WTC11 (cell line): ENCODE results near the gene RAI14. TPM values are rescaled to one million over a fixed set of nuclear protein-coding genes. Genes with fewer than 3 reads are reported as not detected.

Experiments used
- ATAC-seq: fragments of 200-7000 bp; cut with Tn5 transposase; 2 replicates; pipeline ENCODE4 v1.10.0; 2021; ENCODE audit warnings: mild to moderate bottlenecking, moderate library complexity
- CTCF ChIA-PET: fragments of 300-600 bp; sonication (Branson Sonifier 250); formaldehyde crosslinking; loops from one replicate; lab custom pipeline; 2021; ENCODE audit warnings: antibody characterized with exemption; lab: Charles Lee
- POLR2A ChIA-PET: fragments of 350-600 bp; sonication (Branson Sonifier 250); formaldehyde crosslinking; loops from one replicate; lab custom pipeline; 2021; ENCODE audit warnings: antibody characterized with exemption; lab: Charles Lee
- DNase-seq: peaks from one replicate; pipeline ENCODE4 v3.0.0; 2021; ENCODE audit warnings: low spot score
- H3K27ac Mint-ChIP-seq: 2 replicates; pipeline ENCODE4 v1.8.0; 2021; ENCODE audit warnings: mixed read lengths
- H3K27me3 Mint-ChIP-seq: 2 replicates; pipeline ENCODE4 v1.8.0; 2021; ENCODE audit warnings: low read depth, mild to moderate bottlenecking, moderate library complexity, mixed read lengths
- H3K36me3 Mint-ChIP-seq: 2 replicates; pipeline ENCODE4 v1.8.0; 2021; ENCODE audit warnings: mixed read lengths
- H3K4me1 Mint-ChIP-seq: 2 replicates; pipeline ENCODE4 v1.8.0; 2022; ENCODE audit warnings: mixed read lengths
- H3K4me3 Mint-ChIP-seq: 2 replicates; pipeline ENCODE4 v1.8.0; 2021; ENCODE audit warnings: mild to moderate bottlenecking, moderate library complexity, mixed read lengths
- H3K9me3 Mint-ChIP-seq: 2 replicates; pipeline ENCODE4 v1.8.0; 2021; ENCODE audit warnings: mixed read lengths
- ATF2 ChIP-seq: sonication (generic); formaldehyde crosslinking; IDR thresholded peaks from 2 replicates; pipeline ENCODE4 v1.8.1; 2022; ENCODE audit warnings: low read depth, missing genetic modification reagents, borderline replicate concordance
- EMX1 ChIP-seq: fragments of 250-450 bp; sonication (Bioruptor Pico); IDR thresholded peaks from 2 replicates; pipeline ENCODE4 v1.8.0; 2021; ENCODE audit warnings: mild to moderate bottlenecking
- ESRRA ChIP-seq: sonication (generic); formaldehyde crosslinking; IDR thresholded peaks from 2 replicates; pipeline ENCODE4 v1.8.1; 2022; ENCODE audit warnings: mild to moderate bottlenecking, missing genetic modification reagents, borderline replicate concordance
- ETV6 ChIP-seq: sonication (generic); formaldehyde crosslinking; IDR thresholded peaks from 2 replicates; pipeline ENCODE4 v1.8.1; 2022; ENCODE audit warnings: mild to moderate bottlenecking, missing genetic modification reagents
- FOXK1 ChIP-seq: sonication (generic); formaldehyde crosslinking; IDR thresholded peaks from 2 replicates; pipeline ENCODE4 v1.8.0; 2022; ENCODE audit warnings: mild to moderate bottlenecking, moderate library complexity, missing genetic modification reagents
- GABPB1 ChIP-seq: sonication (generic); formaldehyde crosslinking; IDR thresholded peaks from 2 replicates; pipeline ENCODE4 v1.8.1; 2023; ENCODE audit warnings: mild to moderate bottlenecking, missing genetic modification reagents
- MLX ChIP-seq: sonication (generic); formaldehyde crosslinking; IDR thresholded peaks from 2 replicates; pipeline ENCODE4 v1.8.1; 2023; ENCODE audit warnings: mild to moderate bottlenecking, missing genetic modification reagents, moderate library complexity
- NR2C2 ChIP-seq: sonication (generic); formaldehyde crosslinking; IDR thresholded peaks from 2 replicates; pipeline ENCODE4 v1.8.0; 2022; ENCODE audit warnings: mild to moderate bottlenecking, missing genetic modification reagents
- NR3C1 ChIP-seq: sonication (generic); formaldehyde crosslinking; conservative IDR thresholded peaks from 2 replicates; pipeline ENCODE4 v1.8.1; 2023; ENCODE audit warnings: low read depth, mild to moderate bottlenecking, missing genetic modification reagents
- PREB ChIP-seq: sonication (generic); formaldehyde crosslinking; IDR thresholded peaks from 2 replicates; pipeline ENCODE4 v1.8.1; 2022; ENCODE audit warnings: mild to moderate bottlenecking, missing genetic modification reagents, moderate library complexity, borderline replicate concordance
- RELA ChIP-seq: sonication (generic); formaldehyde crosslinking; IDR thresholded peaks from 2 replicates; pipeline ENCODE4 v1.8.1; 2022; ENCODE audit warnings: missing genetic modification reagents, mild to moderate bottlenecking, borderline replicate concordance
- RORB ChIP-seq: fragments of 250-450 bp; sonication (Bioruptor Pico); IDR thresholded peaks from 2 replicates; pipeline ENCODE4 v1.9.0; 2021; ENCODE audit warnings: mild to moderate bottlenecking
- SP1 ChIP-seq: sonication (generic); formaldehyde crosslinking; conservative IDR thresholded peaks from 2 replicates; pipeline ENCODE4 v1.8.1; 2022; ENCODE audit warnings: missing genetic modification reagents
- TP53 ChIP-seq: sonication (generic); formaldehyde crosslinking; IDR thresholded peaks from 2 replicates; pipeline ENCODE4 v1.8.1; 2023; ENCODE audit warnings: mild to moderate bottlenecking, missing genetic modification reagents
- ZNF263 ChIP-seq: sonication (generic); formaldehyde crosslinking; IDR thresholded peaks from 2 replicates; pipeline ENCODE4 v1.8.1; 2022; ENCODE audit warnings: low read depth, mild to moderate bottlenecking, moderate library complexity, missing genetic modification reagents
- total RNA-seq: library from RNA; stranded (reverse); gene quantifications from 3 replicates; pipeline ENCODE4 v1.2.3, GENCODE V29; 2021
- TF ChIP-seq, protein P1 (sequence below): sonication (generic); formaldehyde crosslinking; IDR thresholded peaks from 2 replicates; pipeline ENCODE4 v1.8.1; 2023; ENCODE audit warnings: mild to moderate bottlenecking, missing genetic modification reagents, borderline replicate concordance
- TF ChIP-seq, protein P2 (sequence below): sonication (generic); formaldehyde crosslinking; conservative IDR thresholded peaks from 2 replicates; pipeline ENCODE4 v1.8.1; 2023; ENCODE audit warnings: mild to moderate bottlenecking, low read depth, missing genetic modification reagents, moderate library complexity
- TF ChIP-seq, protein P3 (sequence below): sonication (generic); formaldehyde crosslinking; IDR thresholded peaks from 2 replicates; pipeline ENCODE4 v1.8.1; 2023; ENCODE audit warnings: mild to moderate bottlenecking, missing genetic modification reagents

RAI14 gene
- total RNA-seq, 1 experiment from 2014 or later, result 185 TPM

DNA sequence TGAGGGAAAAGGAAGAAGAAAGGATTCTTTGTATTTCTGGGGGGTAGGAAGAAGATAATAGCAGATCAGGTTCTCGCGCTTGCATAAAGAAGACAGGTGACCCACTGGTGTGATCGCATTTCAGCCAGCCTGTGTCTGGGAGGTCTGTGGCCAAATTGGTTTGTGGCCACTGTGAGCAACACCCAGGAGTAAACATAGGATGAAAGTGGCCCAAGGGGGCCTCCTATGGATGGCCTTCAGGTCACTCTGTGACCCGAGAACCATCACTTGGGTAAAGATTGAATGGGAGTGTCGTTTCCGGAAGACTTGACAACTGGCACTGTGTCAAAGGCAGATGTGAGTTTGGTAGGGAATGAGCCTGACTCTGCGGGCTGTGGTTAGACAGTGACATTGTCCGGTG is 34.2 kb downstream of the RAI14 start:
- CTCF ChIA-PET, result no interaction called here
- H3K36me3 Mint-ChIP-seq, result peaks cover 49% of the 10 kb centered on the region

DNA sequence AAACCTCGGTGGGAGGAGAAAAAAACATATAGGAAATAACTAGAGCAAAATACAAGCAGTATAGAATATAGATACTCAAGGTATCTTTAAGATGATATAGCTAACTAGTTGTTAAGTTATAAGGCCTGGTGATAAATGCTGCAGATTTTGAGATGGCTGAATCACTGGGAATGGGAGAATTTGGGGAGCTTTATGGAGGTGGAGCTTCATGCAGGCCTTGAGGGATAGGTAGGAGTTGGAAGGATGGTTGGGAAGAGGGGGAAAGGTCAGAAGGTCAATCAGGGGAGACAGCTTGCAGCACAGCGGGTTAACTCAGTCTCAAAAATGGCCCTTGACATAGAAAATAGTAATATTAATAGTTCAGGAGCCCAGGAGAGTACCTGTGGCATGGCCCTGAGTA is 34.8 kb downstream of the RAI14 start:
- DNase-seq (no peak), ATAC-seq (no peak)
- no peak overlapping the region for H3K4me3 Mint-ChIP-seq
- no peaks in the 10 kb centered on the region for H3K27me3 Mint-ChIP-seq
- H3K9me3 Mint-ChIP-seq, result no peaks in the 10 kb centered on the region
- CTCF ChIA-PET, result no interaction called here
- peak overlapping the region; percentile 64 for H3K27ac Mint-ChIP-seq
- POLR2A ChIA-PET, result no interaction called here
- peaks cover 49% of the 10 kb centered on the region for H3K36me3 Mint-ChIP-seq
- H3K4me1 Mint-ChIP-seq, result peaks cover 69% of the 10 kb centered on the region
- TF ChIP-seq, protein P1, sequence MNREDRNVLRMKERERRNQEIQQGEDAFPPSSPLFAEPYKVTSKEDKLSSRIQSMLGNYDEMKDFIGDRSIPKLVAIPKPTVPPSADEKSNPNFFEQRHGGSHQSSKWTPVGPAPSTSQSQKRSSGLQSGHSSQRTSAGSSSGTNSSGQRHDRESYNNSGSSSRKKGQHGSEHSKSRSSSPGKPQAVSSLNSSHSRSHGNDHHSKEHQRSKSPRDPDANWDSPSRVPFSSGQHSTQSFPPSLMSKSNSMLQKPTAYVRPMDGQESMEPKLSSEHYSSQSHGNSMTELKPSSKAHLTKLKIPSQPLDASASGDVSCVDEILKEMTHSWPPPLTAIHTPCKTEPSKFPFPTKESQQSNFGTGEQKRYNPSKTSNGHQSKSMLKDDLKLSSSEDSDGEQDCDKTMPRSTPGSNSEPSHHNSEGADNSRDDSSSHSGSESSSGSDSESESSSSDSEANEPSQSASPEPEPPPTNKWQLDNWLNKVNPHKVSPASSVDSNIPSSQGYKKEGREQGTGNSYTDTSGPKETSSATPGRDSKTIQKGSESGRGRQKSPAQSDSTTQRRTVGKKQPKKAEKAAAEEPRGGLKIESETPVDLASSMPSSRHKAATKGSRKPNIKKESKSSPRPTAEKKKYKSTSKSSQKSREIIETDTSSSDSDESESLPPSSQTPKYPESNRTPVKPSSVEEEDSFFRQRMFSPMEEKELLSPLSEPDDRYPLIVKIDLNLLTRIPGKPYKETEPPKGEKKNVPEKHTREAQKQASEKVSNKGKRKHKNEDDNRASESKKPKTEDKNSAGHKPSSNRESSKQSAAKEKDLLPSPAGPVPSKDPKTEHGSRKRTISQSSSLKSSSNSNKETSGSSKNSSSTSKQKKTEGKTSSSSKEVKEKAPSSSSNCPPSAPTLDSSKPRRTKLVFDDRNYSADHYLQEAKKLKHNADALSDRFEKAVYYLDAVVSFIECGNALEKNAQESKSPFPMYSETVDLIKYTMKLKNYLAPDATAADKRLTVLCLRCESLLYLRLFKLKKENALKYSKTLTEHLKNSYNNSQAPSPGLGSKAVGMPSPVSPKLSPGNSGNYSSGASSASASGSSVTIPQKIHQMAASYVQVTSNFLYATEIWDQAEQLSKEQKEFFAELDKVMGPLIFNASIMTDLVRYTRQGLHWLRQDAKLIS (CRISPR knock-in tag), result no peak
- no peak for TF ChIP-seq ZNF263 (CRISPR knock-in tag)
- no peak for TF ChIP-seq NR2C2 (CRISPR knock-in tag)
- TF ChIP-seq GABPB1 (CRISPR knock-in tag), result no peak
- TF ChIP-seq TP53 (CRISPR knock-in tag), result no peak
- TF ChIP-seq, protein P2, sequence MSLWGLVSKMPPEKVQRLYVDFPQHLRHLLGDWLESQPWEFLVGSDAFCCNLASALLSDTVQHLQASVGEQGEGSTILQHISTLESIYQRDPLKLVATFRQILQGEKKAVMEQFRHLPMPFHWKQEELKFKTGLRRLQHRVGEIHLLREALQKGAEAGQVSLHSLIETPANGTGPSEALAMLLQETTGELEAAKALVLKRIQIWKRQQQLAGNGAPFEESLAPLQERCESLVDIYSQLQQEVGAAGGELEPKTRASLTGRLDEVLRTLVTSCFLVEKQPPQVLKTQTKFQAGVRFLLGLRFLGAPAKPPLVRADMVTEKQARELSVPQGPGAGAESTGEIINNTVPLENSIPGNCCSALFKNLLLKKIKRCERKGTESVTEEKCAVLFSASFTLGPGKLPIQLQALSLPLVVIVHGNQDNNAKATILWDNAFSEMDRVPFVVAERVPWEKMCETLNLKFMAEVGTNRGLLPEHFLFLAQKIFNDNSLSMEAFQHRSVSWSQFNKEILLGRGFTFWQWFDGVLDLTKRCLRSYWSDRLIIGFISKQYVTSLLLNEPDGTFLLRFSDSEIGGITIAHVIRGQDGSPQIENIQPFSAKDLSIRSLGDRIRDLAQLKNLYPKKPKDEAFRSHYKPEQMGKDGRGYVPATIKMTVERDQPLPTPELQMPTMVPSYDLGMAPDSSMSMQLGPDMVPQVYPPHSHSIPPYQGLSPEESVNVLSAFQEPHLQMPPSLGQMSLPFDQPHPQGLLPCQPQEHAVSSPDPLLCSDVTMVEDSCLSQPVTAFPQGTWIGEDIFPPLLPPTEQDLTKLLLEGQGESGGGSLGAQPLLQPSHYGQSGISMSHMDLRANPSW (CRISPR knock-in tag), result no peak
- TF ChIP-seq FOXK1 (CRISPR knock-in tag), result no peak

More for the DNA sequence above, 34.2 kb downstream of the RAI14 start:
- Mint-ChIP-seq H3K27me3 (no peaks in the 10 kb centered on the region), H3K27ac (peak overlapping the region; percentile 75), H3K9me3 (no peaks in the 10 kb centered on the region), H3K4me1 (peaks cover 75% of the 10 kb centered on the region), H3K4me3 (no peak overlapping the region)
- DNase-seq (no peak), ATAC-seq (no peak)
- POLR2A ChIA-PET, result no interaction called here
- TF ChIP-seq ETV6 (CRISPR knock-in tag) (no peak), PREB (CRISPR knock-in tag) (no peak), ESRRA (CRISPR knock-in tag) (no peak), RELA (CRISPR knock-in tag) (no peak), SP1 (CRISPR knock-in tag) (no peak), MLX (CRISPR knock-in tag) (no peak), NR3C1 (CRISPR knock-in tag) (no peak), GABPB1 (CRISPR knock-in tag) (no peak), EMX1 (CRISPR knock-in tag) (no peak), ATF2 (no peak), RORB (CRISPR knock-in tag) (no peak)
- TF ChIP-seq, protein P3, sequence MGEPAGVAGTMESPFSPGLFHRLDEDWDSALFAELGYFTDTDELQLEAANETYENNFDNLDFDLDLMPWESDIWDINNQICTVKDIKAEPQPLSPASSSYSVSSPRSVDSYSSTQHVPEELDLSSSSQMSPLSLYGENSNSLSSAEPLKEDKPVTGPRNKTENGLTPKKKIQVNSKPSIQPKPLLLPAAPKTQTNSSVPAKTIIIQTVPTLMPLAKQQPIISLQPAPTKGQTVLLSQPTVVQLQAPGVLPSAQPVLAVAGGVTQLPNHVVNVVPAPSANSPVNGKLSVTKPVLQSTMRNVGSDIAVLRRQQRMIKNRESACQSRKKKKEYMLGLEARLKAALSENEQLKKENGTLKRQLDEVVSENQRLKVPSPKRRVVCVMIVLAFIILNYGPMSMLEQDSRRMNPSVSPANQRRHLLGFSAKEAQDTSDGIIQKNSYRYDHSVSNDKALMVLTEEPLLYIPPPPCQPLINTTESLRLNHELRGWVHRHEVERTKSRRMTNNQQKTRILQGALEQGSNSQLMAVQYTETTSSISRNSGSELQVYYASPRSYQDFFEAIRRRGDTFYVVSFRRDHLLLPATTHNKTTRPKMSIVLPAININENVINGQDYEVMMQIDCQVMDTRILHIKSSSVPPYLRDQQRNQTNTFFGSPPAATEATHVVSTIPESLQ (CRISPR knock-in tag), result no peak
- TF ChIP-seq, protein P2 (CRISPR knock-in tag), result no peak
